GM12865 (cell line): ENCODE measurements around the gene NTRK3.

Experiments
- DNase-seq: peaks from one replicate; pipeline ENCODE4 v3.0.0; 2010; ENCODE audit warnings: low read depth
- H3K4me3 ChIP-seq: 2 replicates; pipeline ENCODE4 v1.5.1; 2011; ENCODE audit warnings: mild to moderate bottlenecking, low read depth, low read length, control low read depth
- TF ChIP-seq, protein P1 (sequence below): IDR thresholded peaks from 2 replicates; pipeline ENCODE4 v1.5.1; 2011; ENCODE audit warnings: low read length, control low read depth, low read depth, inconsistent platforms; ENCODE audit not compliant: insufficient read depth; ENCODE audit errors: missing control alignments

The NTRK3 gene

DNA sequence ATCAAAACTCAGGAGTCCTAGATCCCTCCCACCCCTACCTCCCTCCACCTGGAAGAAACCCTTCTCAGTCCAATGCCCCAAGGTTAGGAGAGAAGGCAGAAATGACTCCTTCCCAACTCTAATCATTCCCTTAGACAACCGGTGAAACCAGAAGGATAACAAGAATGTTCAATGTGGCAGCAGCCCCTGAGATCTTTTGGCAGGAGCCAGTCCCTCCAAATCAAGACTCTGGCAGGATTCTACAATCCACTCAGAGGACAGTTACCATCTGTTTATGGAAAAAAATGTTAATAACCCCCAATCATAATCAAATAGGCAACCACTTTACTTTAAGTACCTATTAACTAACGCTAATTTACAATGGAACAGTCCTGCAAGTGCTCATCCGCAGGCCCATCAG is 136.5 kb downstream of the NTRK3 start:
- no peak overlapping the region for H3K4me3 ChIP-seq
- no peak for DNase-seq
- TF ChIP-seq, protein P1, sequence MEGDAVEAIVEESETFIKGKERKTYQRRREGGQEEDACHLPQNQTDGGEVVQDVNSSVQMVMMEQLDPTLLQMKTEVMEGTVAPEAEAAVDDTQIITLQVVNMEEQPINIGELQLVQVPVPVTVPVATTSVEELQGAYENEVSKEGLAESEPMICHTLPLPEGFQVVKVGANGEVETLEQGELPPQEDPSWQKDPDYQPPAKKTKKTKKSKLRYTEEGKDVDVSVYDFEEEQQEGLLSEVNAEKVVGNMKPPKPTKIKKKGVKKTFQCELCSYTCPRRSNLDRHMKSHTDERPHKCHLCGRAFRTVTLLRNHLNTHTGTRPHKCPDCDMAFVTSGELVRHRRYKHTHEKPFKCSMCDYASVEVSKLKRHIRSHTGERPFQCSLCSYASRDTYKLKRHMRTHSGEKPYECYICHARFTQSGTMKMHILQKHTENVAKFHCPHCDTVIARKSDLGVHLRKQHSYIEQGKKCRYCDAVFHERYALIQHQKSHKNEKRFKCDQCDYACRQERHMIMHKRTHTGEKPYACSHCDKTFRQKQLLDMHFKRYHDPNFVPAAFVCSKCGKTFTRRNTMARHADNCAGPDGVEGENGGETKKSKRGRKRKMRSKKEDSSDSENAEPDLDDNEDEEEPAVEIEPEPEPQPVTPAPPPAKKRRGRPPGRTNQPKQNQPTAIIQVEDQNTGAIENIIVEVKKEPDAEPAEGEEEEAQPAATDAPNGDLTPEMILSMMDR, result no peak

DNA sequence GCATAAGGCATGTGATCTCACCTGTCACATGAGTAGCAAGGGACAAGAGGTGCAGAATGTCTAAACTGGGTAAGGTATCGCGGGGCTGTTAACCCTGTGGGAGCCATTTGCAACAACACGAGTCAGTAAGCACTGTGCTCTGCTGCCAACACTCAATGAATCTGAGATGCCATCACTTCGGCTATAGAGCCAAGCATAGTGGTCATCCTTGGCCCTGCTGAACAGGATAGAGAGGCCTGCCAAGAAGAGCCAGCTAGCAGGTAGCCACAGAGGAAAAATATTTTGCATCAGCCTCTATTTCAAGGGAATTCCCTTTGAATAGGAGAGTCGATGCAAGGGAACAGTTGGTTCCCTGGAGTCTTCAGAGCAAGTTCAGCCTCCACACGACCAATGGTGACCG is 137.8 kb downstream of the NTRK3 start:
- H3K4me3 ChIP-seq, result no peak overlapping the region
- TF ChIP-seq, protein P1, result no peak
- DNase-seq, result no peak

DNA sequence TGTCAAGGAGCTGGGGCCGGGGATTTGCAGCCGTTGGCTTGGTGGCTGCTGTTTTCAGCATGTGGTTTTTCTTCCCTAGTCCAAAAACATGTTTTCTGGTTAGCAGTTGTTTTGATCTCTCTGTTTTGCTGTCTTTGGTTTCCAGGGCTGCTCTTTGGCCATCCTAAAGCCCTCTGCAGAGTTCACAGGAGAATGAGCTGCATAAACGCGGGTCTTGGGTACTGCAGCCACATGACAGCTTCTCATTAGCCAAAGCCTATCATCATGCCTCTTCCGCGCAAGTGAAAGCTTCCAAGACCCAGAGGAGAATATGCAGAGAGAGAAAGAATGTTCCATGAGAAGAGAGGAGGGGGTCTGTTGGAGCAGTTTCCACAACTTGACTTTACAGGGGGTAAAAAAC is 138.5 kb downstream of the NTRK3 start:
- no peak for DNase-seq
- H3K4me3 ChIP-seq, result no peak overlapping the region
- TF ChIP-seq, protein P1, result no peak

DNA sequence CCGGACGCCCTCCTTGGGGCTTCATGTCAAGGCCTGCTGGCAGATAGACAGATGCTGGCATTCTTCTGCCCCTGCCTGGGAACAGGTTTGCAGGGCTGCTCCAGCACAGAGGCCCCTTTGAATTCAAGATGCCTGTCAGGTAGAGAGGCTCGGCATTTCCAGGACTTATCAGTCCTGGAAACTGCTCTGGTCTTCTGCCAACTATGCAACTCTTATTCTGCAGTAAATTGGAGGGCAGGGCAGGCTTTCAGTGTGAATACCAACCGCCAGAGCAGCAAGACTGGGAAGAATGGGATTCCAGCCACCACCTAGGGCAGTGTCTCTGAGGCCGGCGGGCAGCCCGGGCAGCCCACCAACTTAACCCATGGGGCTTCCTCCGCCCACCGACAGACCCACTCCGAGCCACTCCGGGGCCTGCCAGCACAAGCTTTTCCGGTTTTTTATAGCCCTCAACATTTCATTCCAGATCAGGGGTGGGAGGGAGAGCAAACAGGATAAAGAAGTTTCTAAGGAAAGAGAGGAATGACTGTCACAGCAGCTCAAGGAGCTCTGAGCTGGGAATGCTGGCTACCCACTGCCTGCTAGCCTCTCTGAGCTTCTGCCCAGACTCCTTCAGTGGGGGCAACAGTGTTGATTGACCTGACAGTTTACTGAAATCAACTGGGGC is 140.9 kb downstream of the NTRK3 start:
- TF ChIP-seq, protein P1, result no peak
- no peak for DNase-seq
- H3K4me3 ChIP-seq, result no peak overlapping the region

DNA sequence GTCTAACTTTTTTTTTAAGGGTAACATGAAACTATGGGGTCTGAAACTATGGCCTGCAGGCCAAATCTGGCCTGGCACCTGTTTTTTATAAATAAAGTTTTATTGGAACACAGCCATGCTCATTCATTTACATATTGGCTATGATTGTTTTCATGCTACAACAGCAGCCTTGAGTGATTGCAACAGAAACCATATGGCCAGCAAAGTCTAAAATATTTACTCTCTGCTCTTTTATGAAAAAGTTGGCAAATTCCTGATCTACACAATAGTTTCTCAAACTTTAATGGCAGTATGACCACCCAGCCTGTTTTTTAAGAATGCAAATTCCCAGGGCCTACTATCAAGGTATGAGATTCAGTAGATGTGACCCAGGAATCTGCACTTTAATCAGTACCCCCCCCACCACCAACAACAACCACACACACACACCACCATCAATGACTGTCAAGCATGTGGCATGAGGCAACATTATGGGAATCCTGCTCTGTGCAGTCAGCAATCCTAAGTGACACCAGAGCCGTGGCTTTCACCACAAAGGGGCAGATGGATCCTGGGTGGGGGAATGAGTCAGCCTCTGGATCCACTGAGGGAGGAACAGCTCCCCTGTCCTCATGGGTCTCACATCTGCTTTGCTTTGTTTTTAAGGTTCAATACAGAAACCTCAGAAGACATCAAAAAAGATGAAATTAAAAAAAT is 142.8 kb downstream of the NTRK3 start:
- TF ChIP-seq, protein P1, result no peak
- no peak overlapping the region for H3K4me3 ChIP-seq
- DNase-seq, result no peak

DNA sequence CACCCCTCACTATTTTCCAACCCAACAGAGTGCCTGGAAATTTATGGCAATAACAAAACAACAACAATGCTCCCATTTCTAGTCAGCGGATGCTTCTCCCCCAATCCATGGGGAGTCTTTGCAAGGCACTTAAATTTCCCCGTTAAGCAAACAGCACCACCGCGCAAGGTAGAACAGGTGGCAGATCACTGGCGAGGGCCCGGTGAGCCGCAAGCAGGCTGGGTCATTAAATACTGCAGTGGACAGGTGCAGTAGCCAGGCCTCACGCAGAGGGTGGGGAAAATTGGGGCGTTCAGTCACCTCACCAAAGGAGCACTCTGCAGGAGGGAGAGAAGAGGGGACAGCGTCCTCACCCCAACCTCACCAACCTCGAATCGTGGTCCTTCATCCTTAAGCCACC is 147.5 kb downstream of the NTRK3 start:
- DNase-seq, result no peak
- no peak overlapping the region for H3K4me3 ChIP-seq
- TF ChIP-seq, protein P1, result no peak
